HepG2 (cell line): ENCODE measurements around the gene OSER1. TPM values are rescaled to one million over a fixed set of nuclear protein-coding genes. Genes with fewer than 3 reads are reported as not detected.

ENCODE experiments used
- ATAC-seq: fragments of 200-7000 bp; cut with Tn5 transposase; 3 replicates; pipeline ENCODE4 v1.9.1; 2020; ENCODE audit warnings: mild to moderate bottlenecking, moderate library complexity
- BruUV-seq: library from RNA; stranded (reverse); fragments of 400-500 nt; replicated peaks from 2 replicates; lab custom pipeline; 2021; lab: Mats Ljungman, UMichigan
- CTCF ChIA-PET: fragments of 300-600 bp; formaldehyde crosslinking; extraction: SDS; loops from one replicate; lab custom pipeline; 2021; ENCODE audit warnings: low total read pairs, inconsistent platforms, low intra/inter-chr PET ratio; lab: Yijun Ruan, JAX
- POLR2A ChIA-PET: fragments of 350-600 bp; sonication (Branson Sonifier 250); formaldehyde crosslinking; loops from one replicate; lab custom pipeline; 2020; ENCODE audit warnings: antibody characterized with exemption, inconsistent platforms; lab: Yijun Ruan, JAX
- DNase-seq: peaks from one replicate; pipeline ENCODE4 v3.0.0-alpha.2; 2015; ENCODE audit warnings: low spot score
- FAIRE-seq: peaks from 3 replicates; lab custom pipeline; 2011; peaks lifted over from hg19 to GRCh38; lab: Jason Lieb, UNC
- H2AFZ ChIP-seq: one replicate; pipeline ENCODE4 v1.6.1; 2011; ENCODE audit warnings: low read length, inconsistent platforms
- H3K27ac ChIP-seq: fragments of 300-600 bp; 3 replicates; pipeline ENCODE4 v1.8.0; 2011; ENCODE audit warnings: mixed run types, mild to moderate bottlenecking, mixed read lengths, low read length, inconsistent platforms; ENCODE audit not compliant: insufficient read depth; ENCODE audit errors: extremely low read length
- H3K27me3 ChIP-seq, 2 experiments: fragments of 200-600 bp in 1 of 2; 2 replicates in 1 of 2; 3 replicates in 1 of 2; pipeline versions ENCODE4 v1.6.0 to v1.8.0; 2011; ENCODE audit warnings: low read length in 2 of 2, mild to moderate bottlenecking in 2 of 2, moderate library complexity in 2 of 2, inconsistent platforms in 1 of 2; ENCODE audit not compliant: insufficient read depth in 2 of 2, control insufficient read depth in 1 of 2
- H3K36me3 ChIP-seq, 2 experiments: fragments of 200-600 bp in 1 of 2; replicated peaks in 1 of 2; 2 replicates in 1 of 2; 3 replicates in 1 of 2; pipeline versions ENCODE4 v1.5.1 to v1.8.0; 2011; ENCODE audit warnings: low read length in 2 of 2, inconsistent platforms in 1 of 2; ENCODE audit not compliant: insufficient read depth in 2 of 2, control insufficient read depth in 1 of 2
- H3K4me1 ChIP-seq: 2 replicates; pipeline ENCODE4 v1.5.1; 2012; ENCODE audit warnings: low read length, inconsistent platforms; ENCODE audit not compliant: insufficient read depth
- H3K4me2 ChIP-seq: 2 replicates; pipeline ENCODE4 v1.6.0; 2011; ENCODE audit warnings: low read depth, low read length, inconsistent platforms
- H3K4me3 ChIP-seq, 3 experiments: fragments of 200-600 bp in 1 of 3; sonication (generic), shearing (Covaris generic) in 1 of 3; replicated peaks in 1 of 3; 2 replicates each; pipeline ENCODE4 v1.5.1; 2011 to 2016; ENCODE audit warnings: low read length in 3 of 3, inconsistent platforms in 2 of 3, low read depth in 2 of 3, mild to moderate bottlenecking in 2 of 3, control low read depth in 1 of 3, mixed read lengths in 1 of 3; ENCODE audit not compliant: insufficient read depth in 1 of 3
- H3K79me2 ChIP-seq: one replicate; pipeline ENCODE4 v1.6.1; 2011; ENCODE audit warnings: low read length, inconsistent platforms; ENCODE audit not compliant: insufficient read depth
- H3K9ac ChIP-seq: 2 replicates; pipeline ENCODE4 v1.6.0; 2011; ENCODE audit warnings: mild to moderate bottlenecking, low read depth, low read length, inconsistent platforms; ENCODE audit not compliant: insufficient read depth
- H3K9me3 ChIP-seq: 2 replicates; pipeline ENCODE4 v1.5.1; 2012; ENCODE audit warnings: mild to moderate bottlenecking, low read length
- H4K20me1 ChIP-seq: 2 replicates; pipeline ENCODE4 v1.6.0; 2011; ENCODE audit warnings: inconsistent platforms, mild to moderate bottlenecking, low read length, moderate library complexity; ENCODE audit not compliant: insufficient read depth
- CHCHD3 ChIP-seq: sonication (generic); formaldehyde crosslinking; IDR thresholded peaks from 2 replicates; pipeline ENCODE4 v1.8.0; 2022; ENCODE audit warnings: mild to moderate bottlenecking, missing genetic modification reagents, moderate library complexity
- CTCF ChIP-seq: sonication (generic); formaldehyde crosslinking; IDR thresholded peaks from 2 replicates; pipeline ENCODE4 v1.5.0; 2020; ENCODE audit warnings: mild to moderate bottlenecking, missing genetic modification reagents, moderate library complexity
- MIER2 ChIP-seq: IDR thresholded peaks from 2 replicates; pipeline ENCODE4 v1.6.1; 2016; ENCODE audit warnings: missing biosample characterization, missing genetic modification reagents
- MYC ChIP-seq: sonication (generic); formaldehyde crosslinking; IDR thresholded peaks from 2 replicates; pipeline ENCODE4 v1.9.0; 2021; ENCODE audit warnings: missing genetic modification reagents, borderline replicate concordance
- NFE2L2 ChIP-seq: fragments of 150-350 bp; IDR thresholded peaks from 2 replicates; pipeline ENCODE4 v1.6.1; 2014; ENCODE audit warnings: low read length
- PCBP1 ChIP-seq: fragments of 200-400 bp; formaldehyde crosslinking; IDR thresholded peaks from 2 replicates; pipeline ENCODE4 v1.6.1; 2017; ENCODE audit warnings: mild to moderate bottlenecking, low read depth, low read length, borderline replicate concordance
- PTBP1 ChIP-seq: fragments of 200-400 bp; formaldehyde crosslinking; IDR thresholded peaks from 2 replicates; pipeline ENCODE4 v1.6.1; 2018; ENCODE audit warnings: low read length, low read depth; ENCODE audit not compliant: poor library complexity, severe bottlenecking
- RAD21 ChIP-seq: fragments of 450-650 bp; formaldehyde crosslinking; IDR thresholded peaks from 2 replicates; pipeline ENCODE4 v1.5.0; 2020; ENCODE audit warnings: mild to moderate bottlenecking
- ZFP36 ChIP-seq: fragments of 150-350 bp; IDR thresholded peaks from 2 replicates; pipeline ENCODE4 v1.6.1; 2018; ENCODE audit warnings: borderline replicate concordance, low read length, low read depth; ENCODE audit not compliant: partially characterized antibody
- ZNF768 ChIP-seq: sonication (generic); formaldehyde crosslinking; IDR thresholded peaks from 2 replicates; pipeline ENCODE4 v1.4.0; 2020; ENCODE audit warnings: missing genetic modification reagents
- WGBS: methylation state at CpG from one replicate; pipeline ENCODE4 v1.1.6; 2017; ENCODE audit warnings: low lambda C conversion rate; 5-methylcytosine and 5-hydroxymethylcytosine counted together
- in situ Hi-C: cut with HindIII; loops from 2 replicates; pipeline ENCODE4 v1.10.0; 2017; ENCODE audit warnings: low pct_unique_long_range_greater_than_20kb; ENCODE audit not compliant: extremely low pct_ligation_motif_present
- intact Hi-C: fragments of 100-400 bp; cut with micrococcal nuclease; formaldehyde crosslinking; loops from one replicate; pipeline ENCODE4 v1.10.0; 2022; ENCODE audit not compliant: unreplicated experiment
- polyA plus RNA-seq, 8 experiments: library from polyadenylated mRNA; depleted of rRNA in 3 of 8; stranded (reverse) in 7 of 8; unstranded in 1 of 8; fragments of >200 nt; fragmentation: Illumina TruSeq in 4 of 8; extraction: Trizol in 4 of 8; gene quantifications; 2 replicates each; pipeline versions ENCODE4 v1.2.1 to v1.2.3, GENCODE V29; 2011 to 2016; ENCODE audit warnings: low read depth in 4 of 8, missing spikeins in 1 of 8, mixed read lengths in 1 of 8; ENCODE audit not compliant: insufficient read depth in 1 of 8
- total RNA-seq, 5 experiments: library from RNA; depleted of rRNA; stranded (reverse); fragments of >200 nt; fragmentation: Illumina TruSeq; extraction: Trizol; gene quantifications; 2 replicates each; pipeline ENCODE4 v1.2.3, GENCODE V29; 2016; ENCODE audit warnings: low read depth in 1 of 5

The OSER1 gene
- total and polyA plus RNA-seq, 2 of the 13 experiments (the other 11 are each of a cell fraction or from before 2014, with no cell fraction given) = 71.2 to 71.5 TPM

GRCh38 chr20:44157061-44157460 lies 53.5 kb downstream of the OSER1 start:
- H3K36me3 ChIP-seq = no peaks in the 10 kb centered on the region
- no peak overlapping the region for H2AFZ ChIP-seq
- H3K9ac ChIP-seq = no peak overlapping the region
- H3K79me2 ChIP-seq = no peaks in the 10 kb centered on the region
- ATAC-seq (no peak), DNase-seq (no peak), FAIRE-seq (no peak)
- 22% methylated on average over 5 of the region's 5 CpGs for WGBS
- TF ChIP-seq NFE2L2 = 0 out of 2 replicates have a peak, but pooled peaks have one; percentile 23
- TF ChIP-seq ZFP36 = no peak
- no peaks in the 10 kb centered on the region for H3K4me1 ChIP-seq
- no peak overlapping the region for H3K4me2 ChIP-seq
- H4K20me1 ChIP-seq = no peaks in the 10 kb centered on the region
- peaks cover 2 to 20% of the 10 kb centered on the region in 2 experiments; a peak in 3 of 5 replicates for H3K27me3 ChIP-seq
- in situ Hi-C loops = no loop called here
- no peak overlapping the region for H3K4me3 ChIP-seq
- CTCF ChIA-PET = no interaction called here
- no peak overlapping the region for H3K27ac ChIP-seq
- POLR2A ChIA-PET = no interaction called here
- intact Hi-C loops = no loop called here
- no peaks in the 10 kb centered on the region for H3K9me3 ChIP-seq
- BruUV-seq = no TSS peak

DNA sequence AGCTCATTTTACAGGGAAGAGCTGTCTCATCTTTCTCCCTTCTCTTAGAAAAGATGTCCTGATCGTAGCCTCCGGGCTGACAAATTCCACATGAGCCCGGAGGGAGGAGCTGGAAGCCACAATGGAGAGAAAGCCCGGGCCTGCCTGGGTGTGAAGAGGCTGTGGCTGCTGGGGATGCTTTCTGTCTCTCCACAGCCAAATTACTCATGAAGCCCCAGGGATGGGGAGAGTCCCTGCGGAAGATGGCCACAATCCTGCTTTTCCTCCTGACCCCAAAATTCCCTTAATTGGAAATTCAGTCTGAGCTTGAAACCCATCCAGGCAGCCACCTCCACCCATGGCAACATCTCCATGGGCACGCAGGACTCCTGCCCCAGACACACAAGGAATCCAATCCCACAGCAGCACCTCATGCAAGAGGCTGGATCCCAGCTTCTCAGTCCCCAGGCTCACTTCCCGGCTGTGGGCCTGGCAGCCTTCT lies 56.0 kb downstream of the OSER1 start:
- no peak for DNase-seq
- ATAC-seq = no peak
- in situ Hi-C loops = no loop called here
- Histone ChIP-seq H3K36me3 (no peaks in the 10 kb centered on the region), H3K9ac (no peak overlapping the region), H2AFZ (no peak overlapping the region), H3K4me3 (no peak overlapping the region), H3K27ac (no peak overlapping the region), H3K9me3 (no peaks in the 10 kb centered on the region), H3K27me3 (peaks cover 2 to 27% of the 10 kb centered on the region in 2 experiments; a peak in 3 of 5 replicates), H3K4me1 (no peaks in the 10 kb centered on the region), H4K20me1 (no peaks in the 10 kb centered on the region), H3K4me2 (no peak overlapping the region), H3K79me2 (no peaks in the 10 kb centered on the region)
- intact Hi-C loops = no loop called here
- no TSS peak for BruUV-seq
- CTCF ChIA-PET = no interaction called here
- 16% methylated on average over 7 of the region's 7 CpGs for WGBS
- TF ChIP-seq PTBP1 (no peak), MYC (CRISPR knock-in tag) (no peak), PCBP1 (no peak), RAD21 (CRISPR knock-in tag) (no peak), CHCHD3 (CRISPR knock-in tag) (no peak), CTCF (CRISPR knock-in tag) (0 out of 2 replicates have a peak, but pooled peaks have one; percentile 6), MIER2 (CRISPR knock-in tag) (no peak), ZNF768 (CRISPR knock-in tag) (no peak)
- no peak for FAIRE-seq
- POLR2A ChIA-PET = no interaction called here
